Heart left ventricle (tissue), 13 donors: ENCODE results near the gene ETV6.

Experiments
- POLR2A ChIP-seq, 2 donors: fragments of 450-650 bp; IDR thresholded peaks; one replicate each; pipeline ENCODE4 v1.6.1; 2017; ENCODE audit warnings: antibody characterized with exemption in 2 of 2, mild to moderate bottlenecking in 2 of 2, moderate library complexity in 2 of 2
- TF ChIP-seq, protein P1 (sequence below), 12 donors: fragments of 200-600 bp; sonication (generic) in 4 of 12; IDR thresholded peaks; one replicate each; pipeline versions ENCODE4 v1.5.0 to v1.8.0; 2018 to 2022; ENCODE audit warnings: antibody characterized with exemption in 12 of 12, mild to moderate bottlenecking in 5 of 12
- donor health status: ischemic (EF 13 %, LVEDD 7.1; RV severe dilation, severe dysfunction).
- donor health status: DM: no; HTN: yes; CAD: no.
- donor health status: DM: no; HTN: no; CAD: no.
- donor health status: ischemic (EF 25% LVEDD 6.9; RV normal size, moderate dysfunction).
- donor health status: ischemic (EF 25% LVEDD 5.7; RV mildly dilated, moderate dysfunction).
- donor health status: ischemic (EF 35%, LVEDD 5.7; RV mildly dilated, moderate dysfunction).
- donor health status: nonischemic (EF 11% LVEDD 7.7; RV severe dilation, severe dysfunction).
- donor health status: DM: yes; HTN: yes; CAD: no.
- donor health status: PGD.
- donor health status: ischemic (EF 29% LVEDD 5.4; RV normal size, mild dysfunction).
- donor health status: nonischemic (EF 23%, LVEDD 6.1; RV moderate dilation, normal function).

DNA sequence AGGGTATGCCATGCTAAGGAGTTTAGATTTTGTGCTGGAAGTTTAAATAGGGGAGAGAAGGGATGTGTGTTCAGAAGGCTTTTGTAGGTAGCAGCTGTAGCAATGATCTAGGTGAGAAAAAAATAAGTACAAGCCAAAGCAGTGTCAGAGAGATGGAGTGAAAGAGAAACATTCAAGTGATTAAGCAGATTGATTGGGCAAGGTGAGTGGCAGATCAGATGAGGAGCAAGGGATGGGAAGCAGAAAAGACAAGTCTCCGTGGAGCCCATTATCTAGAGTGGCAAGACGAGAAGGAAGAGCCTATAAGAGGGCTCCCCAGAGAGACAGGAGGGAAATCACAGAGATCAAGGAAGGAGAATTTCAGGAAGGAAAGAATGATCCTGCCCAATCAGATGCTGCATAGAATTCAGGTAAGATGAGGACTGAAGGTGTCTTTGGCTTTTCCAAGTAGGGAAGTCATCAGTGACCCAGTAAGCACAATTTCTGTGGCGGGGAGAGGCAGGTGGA, 133.5 kb downstream of the ETV6 start:
- no peak for TF ChIP-seq POLR2A (IDR thresholded peaks at IDR 0.05)
- TF ChIP-seq, protein P1, sequence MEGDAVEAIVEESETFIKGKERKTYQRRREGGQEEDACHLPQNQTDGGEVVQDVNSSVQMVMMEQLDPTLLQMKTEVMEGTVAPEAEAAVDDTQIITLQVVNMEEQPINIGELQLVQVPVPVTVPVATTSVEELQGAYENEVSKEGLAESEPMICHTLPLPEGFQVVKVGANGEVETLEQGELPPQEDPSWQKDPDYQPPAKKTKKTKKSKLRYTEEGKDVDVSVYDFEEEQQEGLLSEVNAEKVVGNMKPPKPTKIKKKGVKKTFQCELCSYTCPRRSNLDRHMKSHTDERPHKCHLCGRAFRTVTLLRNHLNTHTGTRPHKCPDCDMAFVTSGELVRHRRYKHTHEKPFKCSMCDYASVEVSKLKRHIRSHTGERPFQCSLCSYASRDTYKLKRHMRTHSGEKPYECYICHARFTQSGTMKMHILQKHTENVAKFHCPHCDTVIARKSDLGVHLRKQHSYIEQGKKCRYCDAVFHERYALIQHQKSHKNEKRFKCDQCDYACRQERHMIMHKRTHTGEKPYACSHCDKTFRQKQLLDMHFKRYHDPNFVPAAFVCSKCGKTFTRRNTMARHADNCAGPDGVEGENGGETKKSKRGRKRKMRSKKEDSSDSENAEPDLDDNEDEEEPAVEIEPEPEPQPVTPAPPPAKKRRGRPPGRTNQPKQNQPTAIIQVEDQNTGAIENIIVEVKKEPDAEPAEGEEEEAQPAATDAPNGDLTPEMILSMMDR (IDR thresholded peaks at IDR 0.05), result no peak
